ENCODE data around the gene PDHB.

The PDHB gene

GRCh38 chr3:58433400-58434167 is at the start of gene PDHB:
PDHB (minus strand) TSS chr3:58433832; CDS start chr3:58433809, 23 bp downstream.
- DNase-seq (ENCODE audit: low read depth in 2 of 2): peak; percentile 89 to 91
- TF ChIP-seq CTCF (IDR thresholded peaks at IDR 0.05; ENCODE audit: low read depth, low read length): no peak
- peak within 1 kb of the TSS; percentile 75 to 95 for H3K4me3 ChIP-seq (replicated peaks in 1 of 2; ENCODE audit: low read depth in 2 of 2, low read length in 2 of 2)

GRCh38 chr3:58482917-58483636 is 49.4 kb upstream of the PDHB start:
- no peak for DNase-seq (ENCODE audit: low read depth in 2 of 2)
- TF ChIP-seq CTCF (IDR thresholded peaks at IDR 0.05; ENCODE audit: low read depth, low read length): no peak
- no peak overlapping the region for H3K4me3 ChIP-seq (replicated peaks in 1 of 2; ENCODE audit: low read depth in 2 of 2, low read length in 2 of 2)

GRCh38 chr3:58480309-58480708 is 46.7 kb upstream of the PDHB start:
- H3K4me3 ChIP-seq (replicated peaks in 1 of 2; ENCODE audit: low read depth in 2 of 2, low read length in 2 of 2): no peak overlapping the region
- TF ChIP-seq CTCF (IDR thresholded peaks at IDR 0.05; ENCODE audit: low read depth, low read length): no peak
- DNase-seq (ENCODE audit: low read depth in 2 of 2): no peak

GRCh38 chr3:58478781-58479180 is 45.1 kb upstream of the PDHB start:
- H3K4me3 ChIP-seq (replicated peaks in 1 of 2; ENCODE audit: low read depth in 2 of 2, low read length in 2 of 2): no peak overlapping the region
- no peak for DNase-seq (ENCODE audit: low read depth in 2 of 2)
- TF ChIP-seq CTCF (IDR thresholded peaks at IDR 0.05; ENCODE audit: low read depth, low read length): no peak

- DNase-seq (ENCODE audit: low read depth in 2 of 2): no peak
- TF ChIP-seq CTCF (IDR thresholded peaks at IDR 0.05; ENCODE audit: low read depth, low read length): no peak
- H3K4me3 ChIP-seq (replicated peaks in 1 of 2; ENCODE audit: low read depth in 2 of 2, low read length in 2 of 2): no peak overlapping the region
Observed at GRCh38 chr3:58474967-58475578, 41.4 kb upstream of the PDHB start.

GRCh38 chr3:58474348-58474911 is 40.8 kb upstream of the PDHB start:
- no peak for TF ChIP-seq CTCF (IDR thresholded peaks at IDR 0.05; ENCODE audit: low read depth, low read length)
- H3K4me3 ChIP-seq (replicated peaks in 1 of 2; ENCODE audit: low read depth in 2 of 2, low read length in 2 of 2): no peak overlapping the region
- no peak for DNase-seq (ENCODE audit: low read depth in 2 of 2)
